GM13977 (cell line): Measurements from ENCODE around the gene PLXDC1.
"Not testable (repeated sequence)": the region's sequence is repeated elsewhere in the genome, so short reads cannot be mapped to it uniquely, and the experiment has no call there.

Experiments
- DNase-seq: peaks from one replicate; pipeline ENCODE4 v3.0.0; 2012; ENCODE audit warnings: low spot score
- CTCF ChIP-seq: IDR thresholded peaks from 2 replicates; pipeline ENCODE4 v1.5.1; 2012; ENCODE audit warnings: mild to moderate bottlenecking, control low read depth; ENCODE audit not compliant: insufficient read depth; ENCODE audit errors: extremely low read depth, missing control alignments
- in situ Hi-C: fragments of 300-500 bp; cut with MboI; formaldehyde crosslinking; loops from one replicate; pipeline ENCODE4 v1.12.0; 2022; ENCODE audit warnings: low sequenced_read_pairs, low pct_unique_long_range_greater_than_20kb, mixed read lengths, inconsistent platforms; ENCODE audit not compliant: unreplicated experiment

Gene PLXDC1

GRCh38 chr17:39045948-39046679 lies 105.3 kb downstream of the PLXDC1 start:
- DNase-seq = no peak
- TF ChIP-seq CTCF = no peak
- in situ Hi-C loops = no loop called here

DNA sequence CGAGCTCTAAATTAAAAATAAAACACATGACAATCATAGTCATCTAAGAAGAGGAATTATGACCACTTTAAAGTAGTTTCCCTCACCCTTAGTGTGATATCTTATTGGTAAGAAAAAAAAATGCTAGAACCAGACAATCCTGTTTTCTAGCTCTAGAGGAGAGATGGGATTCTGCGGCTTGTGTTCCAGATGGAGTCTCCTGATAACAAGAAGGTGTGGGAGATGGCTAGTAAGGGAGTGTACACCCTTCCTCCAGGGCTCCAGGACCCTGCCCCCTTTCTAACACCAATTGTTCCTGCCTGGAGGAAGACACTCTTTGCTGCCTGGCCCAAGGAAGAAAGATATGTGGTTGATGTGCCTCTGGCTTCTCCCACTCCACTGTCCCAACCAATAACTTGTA lies 115.4 kb downstream of the PLXDC1 start:
- DNase-seq = no peak
- in situ Hi-C loops = no loop called here
- TF ChIP-seq CTCF = no peak

DNA sequence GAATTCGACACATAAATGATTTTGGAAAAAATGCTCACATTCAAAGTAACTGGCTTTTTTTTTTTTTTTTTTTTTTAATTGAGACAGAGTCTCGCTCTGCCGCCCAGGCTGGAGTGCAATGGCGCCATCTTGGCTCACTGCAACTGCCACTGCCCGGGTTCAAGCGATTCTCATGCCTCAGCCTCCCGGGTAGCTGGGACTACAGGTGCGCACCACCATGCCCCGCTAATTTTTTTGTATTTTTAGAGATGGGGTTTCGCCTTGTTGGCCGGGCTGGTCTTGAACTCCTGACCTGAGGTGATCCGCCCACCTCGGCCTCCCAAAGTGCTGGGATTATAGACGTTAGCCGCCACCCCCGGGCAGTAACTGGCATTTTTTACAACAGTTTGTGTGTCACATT lies 115.9 kb downstream of the PLXDC1 start:
- in situ Hi-C loops, DNase-seq: not testable (repeated sequence)

- in situ Hi-C loops = no loop called here
- no peak for TF ChIP-seq CTCF
- no peak for DNase-seq
Observed at GRCh38 chr17:39028690-39029089, 122.7 kb downstream of the PLXDC1 start.

- DNase-seq = no peak
- in situ Hi-C loops = no loop called here
- TF ChIP-seq CTCF = no peak
Observed at GRCh38 chr17:39027455-39028035, 123.9 kb downstream of the PLXDC1 start.

GRCh38 chr17:39026980-39027451 lies 124.4 kb downstream of the PLXDC1 start:
- in situ Hi-C loops = no loop called here
- peak; percentile 37 for DNase-seq
- no peak for TF ChIP-seq CTCF

DNA sequence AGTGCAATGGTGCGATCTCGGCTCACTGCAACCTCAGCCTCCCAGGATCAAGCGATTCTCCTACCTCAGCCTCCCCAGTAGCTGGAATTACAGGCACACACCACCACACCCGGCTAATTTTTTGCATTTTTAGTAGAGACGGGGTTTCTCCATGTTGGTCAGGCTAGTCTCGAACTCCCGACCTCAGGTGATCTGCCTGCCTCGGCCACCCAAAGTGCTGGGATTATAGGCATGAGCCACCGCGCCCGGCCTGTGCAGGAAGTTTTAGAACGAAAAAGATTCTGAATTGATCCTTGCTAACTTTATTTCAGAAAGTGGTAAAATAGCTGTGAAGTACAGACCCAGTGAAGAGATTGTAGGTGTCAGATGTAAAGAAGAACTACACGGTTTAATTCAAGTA lies 125.1 kb downstream of the PLXDC1 start:
- DNase-seq, in situ Hi-C loops: not testable (repeated sequence)
